Tibial artery (tissue), 4 donors: Measurements from ENCODE around the gene ARHGAP15.

ENCODE experiments used
- DNase-seq, 2 donors: peaks; one replicate each; pipeline ENCODE4 v3.0.0-alpha.2; 2019
- H3K27ac ChIP-seq, 2 donors: fragments of 200-600 bp; sonication (generic) in 1 of 2; 1 replicate in 1 of 2; 2 replicates in 1 of 2; pipeline ENCODE4 v1.5.1; 2018 to 2019; ENCODE audit warnings: mild to moderate bottlenecking in 1 of 2
- H3K27me3 ChIP-seq, 2 donors: fragments of 200-600 bp; sonication (generic) in 1 of 2; one replicate each; pipeline versions ENCODE4 v1.5.1 to v1.6.0; 2016 to 2019
- H3K36me3 ChIP-seq, 3 donors: fragments of 200-600 bp; sonication (generic) in 2 of 3; one replicate each; pipeline ENCODE4 v1.5.1; 2016 to 2019; ENCODE audit warnings: mild to moderate bottlenecking in 2 of 3
- H3K4me1 ChIP-seq, 4 donors: fragments of 200-600 bp; sonication (generic) in 2 of 4; 1 replicate in 3 of 4; 2 replicates in 1 of 4; pipeline ENCODE4 v1.5.1; 2016 to 2019
- H3K4me3 ChIP-seq, 2 donors: fragments of 200-600 bp; sonication (generic) in 1 of 2; 1 replicate in 1 of 2; 2 replicates in 1 of 2; pipeline ENCODE4 v1.5.1; 2018 to 2019; ENCODE audit warnings: mild to moderate bottlenecking in 2 of 2
- H3K9me3 ChIP-seq, 3 donors: fragments of 200-600 bp; sonication (generic) in 1 of 3; one replicate each; pipeline ENCODE4 v1.5.1; 2016 to 2019
- intact Hi-C: fragments of 100-400 bp; cut with DNase I; formaldehyde crosslinking; loops from one replicate; pipeline ENCODE4 v1.15.0; 2023; ENCODE audit warnings: low total_unique reads
- TF ChIP-seq, protein P1 (sequence below), 2 experiments: fragments of 200-600 bp in 1 of 2; fragments of 450-650 bp in 1 of 2; IDR thresholded peaks; one replicate each; pipeline ENCODE4 v1.5.1; 2017 to 2019; ENCODE audit warnings: antibody characterized with exemption in 2 of 2, mild to moderate bottlenecking in 1 of 2, moderate library complexity in 1 of 2

ARHGAP15 gene

DNA sequence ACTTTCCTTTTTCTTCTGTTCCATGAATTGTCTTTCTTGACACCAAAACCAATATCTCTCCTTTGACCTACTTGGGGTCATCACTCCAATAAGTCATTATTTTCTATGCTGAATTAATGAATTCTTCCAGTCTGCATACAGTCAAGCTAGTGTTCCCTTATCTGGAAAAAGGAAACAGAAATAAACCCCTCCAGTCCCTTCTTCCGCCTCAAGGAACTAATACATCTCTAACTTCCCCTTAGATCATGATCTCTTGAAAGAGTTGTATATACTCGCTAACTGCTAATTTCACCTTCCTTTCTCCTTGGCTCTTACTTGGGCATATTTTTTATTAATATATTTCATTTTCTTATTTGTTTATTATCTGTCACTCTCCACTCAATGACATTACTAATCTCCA is 7.3 kb upstream of the ARHGAP15 start:
- Histone ChIP-seq H3K27ac (no peak overlapping the region), H3K4me1 (no peaks in the 10 kb centered on the region), H3K27me3 (no peaks in the 10 kb centered on the region), H3K4me3 (no peak overlapping the region), H3K36me3 (no peaks in the 10 kb centered on the region), H3K9me3 (no peaks in the 10 kb centered on the region)
- DNase-seq: no peak
- intact Hi-C loops: loop anchor here (5.0 kb wide), 1 partner anchor 850 kb away; no protein-coding TSS in a partner anchor
- TF ChIP-seq, protein P1, sequence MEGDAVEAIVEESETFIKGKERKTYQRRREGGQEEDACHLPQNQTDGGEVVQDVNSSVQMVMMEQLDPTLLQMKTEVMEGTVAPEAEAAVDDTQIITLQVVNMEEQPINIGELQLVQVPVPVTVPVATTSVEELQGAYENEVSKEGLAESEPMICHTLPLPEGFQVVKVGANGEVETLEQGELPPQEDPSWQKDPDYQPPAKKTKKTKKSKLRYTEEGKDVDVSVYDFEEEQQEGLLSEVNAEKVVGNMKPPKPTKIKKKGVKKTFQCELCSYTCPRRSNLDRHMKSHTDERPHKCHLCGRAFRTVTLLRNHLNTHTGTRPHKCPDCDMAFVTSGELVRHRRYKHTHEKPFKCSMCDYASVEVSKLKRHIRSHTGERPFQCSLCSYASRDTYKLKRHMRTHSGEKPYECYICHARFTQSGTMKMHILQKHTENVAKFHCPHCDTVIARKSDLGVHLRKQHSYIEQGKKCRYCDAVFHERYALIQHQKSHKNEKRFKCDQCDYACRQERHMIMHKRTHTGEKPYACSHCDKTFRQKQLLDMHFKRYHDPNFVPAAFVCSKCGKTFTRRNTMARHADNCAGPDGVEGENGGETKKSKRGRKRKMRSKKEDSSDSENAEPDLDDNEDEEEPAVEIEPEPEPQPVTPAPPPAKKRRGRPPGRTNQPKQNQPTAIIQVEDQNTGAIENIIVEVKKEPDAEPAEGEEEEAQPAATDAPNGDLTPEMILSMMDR (IDR thresholded peaks at IDR 0.05): no peak

DNA sequence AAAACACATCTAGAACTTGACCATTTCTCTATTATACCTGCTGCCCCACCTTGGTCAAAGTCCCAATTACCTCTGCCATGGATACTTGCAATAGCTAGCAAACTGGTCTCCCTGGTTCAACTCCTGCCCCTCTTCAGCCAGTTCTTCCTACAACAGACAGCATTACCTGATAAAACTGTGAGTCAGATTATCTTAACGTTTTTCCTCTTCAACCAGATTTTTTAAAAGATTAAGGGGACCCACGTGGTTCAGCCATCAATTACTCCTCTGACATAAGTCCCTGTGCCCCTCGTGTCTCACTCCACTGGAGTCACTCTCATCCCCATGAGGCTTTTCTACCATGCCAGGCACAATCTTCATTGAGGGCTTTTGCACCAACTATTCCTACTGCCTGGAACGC is 5.3 kb upstream of the ARHGAP15 start:
- H3K4me1 ChIP-seq: no peaks in the 10 kb centered on the region
- no peaks in the 10 kb centered on the region for H3K36me3 ChIP-seq
- H3K27ac ChIP-seq: no peak overlapping the region
- no peaks in the 10 kb centered on the region for H3K27me3 ChIP-seq
- no peaks in the 10 kb centered on the region for H3K9me3 ChIP-seq
- no peak for DNase-seq
- TF ChIP-seq, protein P1 (IDR thresholded peaks at IDR 0.05): no peak
- H3K4me3 ChIP-seq: no peak overlapping the region
- intact Hi-C loops: loop anchor here (5.0 kb wide), 1 partner anchor 848 kb away; no protein-coding TSS in a partner anchor

DNA sequence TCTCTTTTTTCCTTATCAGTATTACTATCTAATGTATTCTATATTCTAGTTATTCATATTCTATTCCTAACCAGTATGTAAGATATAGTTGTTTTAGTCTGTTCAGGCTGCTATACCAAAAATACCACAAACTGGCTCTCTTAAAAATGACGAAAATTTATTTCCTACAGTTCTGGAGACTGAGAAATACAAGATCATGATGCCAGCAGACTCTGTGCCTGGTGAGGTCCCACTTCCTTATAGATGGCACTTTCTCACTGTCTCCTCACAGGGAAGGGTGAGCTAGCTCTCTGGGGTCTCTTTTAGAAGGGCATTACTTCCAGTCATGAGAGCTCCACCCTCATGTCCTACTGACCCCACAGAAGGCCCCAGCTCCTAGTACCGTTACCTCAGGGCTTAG is 4.8 kb upstream of the ARHGAP15 start:
- no peak for DNase-seq
- TF ChIP-seq, protein P1 (IDR thresholded peaks at IDR 0.05): no peak
- Histone ChIP-seq H3K4me1 (no peaks in the 10 kb centered on the region), H3K4me3 (no peak overlapping the region), H3K9me3 (no peaks in the 10 kb centered on the region), H3K27me3 (no peaks in the 10 kb centered on the region), H3K36me3 (no peaks in the 10 kb centered on the region), H3K27ac (no peak overlapping the region)
- intact Hi-C loops: loop anchor here (5.0 kb wide), 1 partner anchor 848 kb away; no protein-coding TSS in a partner anchor

DNA sequence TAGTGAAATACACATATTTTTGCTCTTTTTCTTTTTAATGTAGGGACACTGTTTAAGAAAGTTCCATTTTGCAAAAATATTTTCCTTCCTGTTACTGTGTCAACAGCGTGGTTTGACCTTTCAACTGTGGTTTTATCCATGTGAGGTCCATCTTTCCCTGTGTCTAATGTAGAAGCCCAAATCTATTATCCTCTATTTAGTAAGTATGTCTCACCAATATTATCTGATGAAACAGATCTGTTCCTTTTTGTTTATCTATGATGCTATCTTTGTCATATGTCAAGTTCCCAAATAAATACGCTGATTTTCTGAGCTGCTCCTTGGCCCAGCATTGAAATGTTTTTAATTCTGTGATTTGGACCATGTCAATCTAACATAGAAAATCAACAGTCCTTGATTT is 3.5 kb upstream of the ARHGAP15 start:
- Histone ChIP-seq H3K9me3 (no peaks in the 10 kb centered on the region), H3K4me1 (no peaks in the 10 kb centered on the region), H3K4me3 (no peak overlapping the region), H3K27ac (no peak overlapping the region), H3K36me3 (no peaks in the 10 kb centered on the region), H3K27me3 (no peaks in the 10 kb centered on the region)
- TF ChIP-seq, protein P1 (IDR thresholded peaks at IDR 0.05): no peak
- intact Hi-C loops: no loop called here
- DNase-seq: no peak

DNA sequence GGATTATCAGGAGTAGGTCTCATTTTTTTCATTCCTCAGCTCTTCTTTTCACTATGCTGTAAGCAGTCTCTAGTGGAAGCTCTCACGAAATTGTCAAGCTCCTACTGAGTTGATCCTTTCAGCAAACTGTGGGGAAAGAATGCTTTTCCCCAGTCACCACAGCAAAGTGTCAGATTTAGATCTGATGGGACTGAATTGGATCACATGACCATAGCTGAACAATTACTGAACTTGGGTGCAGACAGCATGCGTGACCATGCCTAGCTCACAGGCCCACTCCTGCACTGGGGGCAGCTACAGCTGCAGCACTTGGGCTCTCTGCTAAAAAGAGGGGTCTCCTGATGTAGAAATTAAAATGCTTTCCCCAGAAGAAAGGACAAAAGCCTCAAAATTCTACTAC is 3.1 kb downstream of the ARHGAP15 start:
- no peak for DNase-seq
- no peaks in the 10 kb centered on the region for H3K27me3 ChIP-seq
- no peaks in the 10 kb centered on the region for H3K9me3 ChIP-seq
- TF ChIP-seq, protein P1 (IDR thresholded peaks at IDR 0.05): no peak
- H3K4me1 ChIP-seq: no peaks in the 10 kb centered on the region
- H3K27ac ChIP-seq: no peak overlapping the region
- H3K4me3 ChIP-seq: no peak overlapping the region
- intact Hi-C loops: no loop called here
- H3K36me3 ChIP-seq: no peaks in the 10 kb centered on the region

DNA sequence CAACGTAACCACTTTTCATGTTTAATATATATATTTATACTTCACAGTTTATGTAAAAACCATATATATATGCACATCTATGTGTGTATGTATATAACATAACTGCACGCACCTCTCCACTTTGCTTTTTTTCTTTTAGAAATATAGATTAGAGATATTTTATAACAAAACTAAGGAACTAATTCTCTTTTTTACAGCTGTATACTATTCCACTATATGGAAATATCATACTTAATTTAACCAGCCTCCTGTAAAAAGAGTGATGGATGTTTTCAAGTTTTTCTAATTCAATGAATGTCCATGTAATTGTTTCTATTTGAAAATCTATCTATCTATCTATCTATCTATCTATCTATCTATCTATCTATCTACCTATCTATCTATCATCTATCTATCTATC is 4.6 kb downstream of the ARHGAP15 start:
- no peak overlapping the region for H3K27ac ChIP-seq
- no peak overlapping the region for H3K4me3 ChIP-seq
- DNase-seq: no peak
- no peaks in the 10 kb centered on the region for H3K4me1 ChIP-seq
- TF ChIP-seq, protein P1 (IDR thresholded peaks at IDR 0.05): no peak
- intact Hi-C loops: no loop called here
- H3K9me3 ChIP-seq: no peaks in the 10 kb centered on the region
- H3K27me3 ChIP-seq: no peaks in the 10 kb centered on the region
- H3K36me3 ChIP-seq: no peaks in the 10 kb centered on the region
